Measurements from ENCODE around the gene KLF17.

The KLF17 gene

GRCh38 chr1:44154049-44154448 lies 35.4 kb downstream of the KLF17 start:
- DNase-seq (ENCODE audit: low spot score): no peak

- no peak for DNase-seq (ENCODE audit: low spot score)
These were observed 39.3 kb downstream of the KLF17 start for GRCh38 chr1:44157903-44158302.

DNA sequence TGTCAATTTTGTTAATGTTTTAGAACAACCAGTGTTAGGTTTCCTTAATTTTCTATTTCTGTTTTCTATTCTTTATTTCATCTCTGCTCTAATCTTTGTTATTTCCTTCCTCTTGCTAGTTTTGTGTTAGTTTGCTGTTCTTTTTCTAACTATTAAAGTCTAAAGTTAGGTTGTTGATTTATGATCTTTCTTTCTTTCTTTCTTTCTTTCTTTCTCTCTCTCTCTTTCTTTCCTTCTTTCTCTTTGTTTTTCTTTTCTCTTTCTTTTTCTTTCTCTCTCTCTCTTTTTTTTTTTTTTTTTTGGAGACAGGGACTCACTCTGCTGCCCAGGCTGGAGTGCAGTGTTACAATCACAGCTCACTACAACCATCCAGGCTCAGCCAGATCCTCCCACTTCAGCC lies 40.2 kb downstream of the KLF17 start:
- DNase-seq (ENCODE audit: low spot score): no peak

DNA sequence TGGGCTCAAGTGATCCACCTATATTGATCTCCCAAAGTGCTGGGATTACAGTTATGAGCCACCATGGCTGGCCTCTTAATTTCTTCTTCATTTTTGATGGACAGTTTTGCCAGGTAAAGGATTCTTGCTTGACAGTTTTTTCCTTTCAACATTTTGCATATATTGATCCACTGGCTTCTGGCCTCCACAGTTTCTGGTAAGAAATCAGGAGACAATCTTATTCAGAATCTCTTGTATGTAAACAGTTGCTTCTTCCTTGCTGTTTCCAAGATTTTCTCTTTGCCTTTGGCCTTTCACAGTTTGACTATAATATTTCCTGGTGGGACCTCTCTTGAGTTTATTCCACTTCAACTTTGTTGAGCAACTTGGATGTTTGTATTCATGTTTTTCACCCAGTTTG lies 42.9 kb downstream of the KLF17 start:
- DNase-seq (ENCODE audit: low spot score): no peak

DNA sequence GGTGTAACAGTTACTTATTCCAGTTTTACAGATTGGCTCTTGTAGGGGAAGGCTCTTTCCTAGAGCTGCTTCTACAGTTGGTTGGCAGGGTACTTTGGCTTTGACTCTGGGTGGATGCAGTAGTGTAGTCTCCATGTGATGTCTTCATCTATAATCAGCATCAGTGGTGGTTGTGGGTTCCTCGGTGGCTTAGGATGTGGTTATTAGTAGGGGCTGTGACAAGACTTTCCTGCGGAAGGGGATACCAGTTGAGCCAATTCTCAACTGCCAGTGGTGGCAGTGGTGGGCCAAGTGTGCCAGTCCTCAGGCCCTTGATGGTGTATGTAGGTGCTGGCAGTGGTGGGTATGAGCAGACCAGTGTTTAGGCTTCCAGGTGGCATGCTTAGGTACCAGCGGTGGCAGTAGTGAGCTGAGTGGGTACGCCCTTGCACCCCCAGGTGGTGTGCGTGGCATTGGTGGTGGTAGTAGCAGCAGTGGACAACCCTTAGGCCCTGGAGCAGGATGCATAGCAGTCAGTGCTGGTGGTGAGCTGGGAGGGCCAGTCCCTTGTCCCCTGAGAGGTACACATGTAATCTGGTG lies 50.0 kb downstream of the KLF17 start:
- no peak for DNase-seq (ENCODE audit: low spot score)

- DNase-seq (ENCODE audit: low spot score): no peak
These were observed 51.7 kb downstream of the KLF17 start for GRCh38 chr1:44170281-44170823.

DNA sequence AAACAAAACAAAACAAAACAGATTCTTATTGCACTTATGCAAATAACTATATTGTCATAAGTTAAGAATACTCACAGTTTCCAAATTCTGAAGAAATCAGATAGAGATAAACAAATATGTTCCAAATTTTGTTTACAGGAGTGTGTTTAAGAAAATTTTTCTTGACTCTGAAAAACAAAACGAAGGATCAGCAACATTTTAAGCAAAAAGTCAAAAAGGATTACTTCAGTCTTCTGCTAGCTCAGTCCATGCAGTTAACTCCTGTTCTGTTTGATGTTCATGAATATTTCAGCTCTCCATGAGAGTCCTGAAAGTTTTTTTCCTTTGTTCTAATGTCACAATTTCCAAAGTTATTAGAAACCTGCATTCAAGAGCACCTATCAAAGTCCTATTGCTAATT lies 56.0 kb downstream of the KLF17 start:
- no peak for DNase-seq (ENCODE audit: low spot score)
